ENCODE data around the gene NDUFAF2. TPM values are rescaled to one million over a fixed set of nuclear protein-coding genes. Genes with fewer than 3 reads are reported as not detected.

NDUFAF2 gene
- total and polyA plus RNA-seq, 2 of the 8 experiments (the other 6 are each of a cell fraction or from before 2014, with no cell fraction given): 10.7 to 46.5 TPM

- H2BK20ac ChIP-seq (ENCODE audit: low read length): no peak overlapping the region
- DNase-seq (ENCODE audit: low read depth in 1 of 2, low spot score in 2 of 2) (no peak), FAIRE-seq (no peak)
- no peaks in the 10 kb centered on the region for H4K20me1 ChIP-seq (replicated peaks in 1 of 2; ENCODE audit: control insufficient read depth in 1 of 2, insufficient read depth in 2 of 2, low read length in 2 of 2)
- no peaks in the 10 kb centered on the region for H3K27me3 ChIP-seq (replicated peaks in 1 of 4; ENCODE audit: control insufficient read depth in 3 of 4, extremely low read depth in 1 of 4, insufficient read depth in 3 of 4, low read length in 3 of 4)
- ChIA-PET CTCF (ENCODE audit: partially characterized antibody) (interaction anchor here (0.6 to 0.7 kb wide), 2 partner anchors 20 to 53 kb away, joined by 3 read pairs; no protein-coding TSS in a partner anchor), POLR2A (ENCODE audit: partially characterized antibody) (no interaction called here)
- H2BK15ac ChIP-seq (ENCODE audit: low read length): no peak overlapping the region
- no peaks in the 10 kb centered on the region for H3K79me1 ChIP-seq (ENCODE audit: low read depth, low read length)
- H4K8ac ChIP-seq (ENCODE audit: extremely low read depth, insufficient read depth, low read length): no peak overlapping the region
- no peak overlapping the region for H3K4ac ChIP-seq (replicated peaks; ENCODE audit: insufficient read length, low read depth, low read length)
- no peak overlapping the region for H3K9ac ChIP-seq (replicated peaks in 1 of 4; ENCODE audit: extremely low read depth in 1 of 4, low read depth in 3 of 4, low read length in 3 of 4)
- no peak overlapping the region for H3K4me2 ChIP-seq (ENCODE audit: insufficient read depth in 1 of 2, low read depth in 2 of 2, low read length in 2 of 2)
- peaks cover 0 to 7% of the 10 kb centered on the region in 2 experiments; a peak in 1 of 4 replicates for H3K9me3 ChIP-seq (ENCODE audit: insufficient read depth in 2 of 2, low read depth in 1 of 2, low read length in 1 of 2)
- WGBS, 2 experiments (ENCODE audit: extremely low coverage in 1 of 2, insufficient coverage in 1 of 2, insufficient read length in 1 of 2, insufficient replicate concordance in 2 of 2, low coverage in 1 of 2, low lambda C conversion rate in 2 of 2, missing lambda C conversion rate in 1 of 2): 91% methylated on average over 2 of the region's 2 CpGs; no CpG with 5 or more reads in 1 of the 2 experiments
- H2BK120ac ChIP-seq (replicated peaks; ENCODE audit: low read depth, low read length): no peak overlapping the region
- no peak overlapping the region for H3K14ac ChIP-seq (ENCODE audit: insufficient read length)
- H2BK12ac ChIP-seq (ENCODE audit: low read depth, low read length): no peak overlapping the region
- no peak overlapping the region for H2AK5ac ChIP-seq (ENCODE audit: low read depth, low read length)
- H3K4me3 ChIP-seq (ENCODE audit: extremely low read depth in 1 of 4, insufficient read depth in 2 of 4, low read depth in 3 of 4, low read length in 4 of 4): no peak overlapping the region
- H3K36me3 ChIP-seq (ENCODE audit: control insufficient read depth in 2 of 4, insufficient read depth in 4 of 4, low read length in 3 of 4): no peaks in the 10 kb centered on the region
- TF ChIP-seq KDM4A (IDR thresholded peaks at IDR 0.05; ENCODE audit: low read depth, low read length, severe bottlenecking) (no peak), ATF3 (IDR thresholded peaks at IDR 0.05; ENCODE audit: insufficient read depth, low read depth, low read length) (no peak)
- no peaks in the 10 kb centered on the region for H3K23me2 ChIP-seq (ENCODE audit: low read depth, low read length)
- no peak overlapping the region for H3K56ac ChIP-seq (replicated peaks; ENCODE audit: insufficient read length, low read depth, low read length)
- H3K4me1 ChIP-seq (replicated peaks in 1 of 4; ENCODE audit: control insufficient read depth in 3 of 4, insufficient read depth in 4 of 4, low read length in 3 of 4): peaks cover 0 to 9% (median 0%) of the 10 kb centered on the region in 4 experiments; a peak in 4 of 7 replicates
- H4K5ac ChIP-seq (ENCODE audit: insufficient read length, low read depth, low read length): no peak overlapping the region
- H2BK5ac ChIP-seq (ENCODE audit: low read depth, low read length): no peak overlapping the region
- no peak overlapping the region for H3K18ac ChIP-seq (ENCODE audit: extremely low read depth, low read length)
- H4K91ac ChIP-seq (replicated peaks; ENCODE audit: insufficient read length, low read length): no peak overlapping the region
- no peak overlapping the region for H2AFZ ChIP-seq (ENCODE audit: low read length)
- no peaks in the 10 kb centered on the region for H3K79me2 ChIP-seq (ENCODE audit: control insufficient read depth in 1 of 2, insufficient read depth in 2 of 2, low read length in 2 of 2)
- H3K23ac ChIP-seq (ENCODE audit: insufficient read length): no peak overlapping the region
- H3K27ac ChIP-seq (ENCODE audit: low read depth, low read length): no peak overlapping the region
Measured at GRCh38 chr5:61202213-61202612, 257.2 kb downstream of the NDUFAF2 start.

Other genes with a start within 250 kb of the NDUFAF2 start
- 64.9 and 67.4 TPM in 2 replicates for gene DEPDC1B, start 245.0 kb upstream of the NDUFAF2 start, total RNA-seq (2021; fragmentation: NEBNext Ultra II Directional; extraction: Animal tissue kit (Norgen Biotek cat#: 25700))
- 24.6 and 30.8 TPM in 2 replicates for gene DEPDC1B, start 245.0 kb upstream of the NDUFAF2 start, polyA plus RNA-seq (2011; rRNA removed)
- gene ELOVL7, start 100.9 kb upstream of the NDUFAF2 start, total RNA-seq (2021; fragmentation: NEBNext Ultra II Directional; extraction: Animal tissue kit (Norgen Biotek cat#: 25700)): 5.1 and 6.5 TPM in 2 replicates
- gene ELOVL7, start 100.9 kb upstream of the NDUFAF2 start, polyA plus RNA-seq (2011; rRNA removed): 2.5 and 3.1 TPM in 2 replicates
- 14.8 and 17.3 TPM in 2 replicates for gene ERCC8, start 135 bp upstream of the NDUFAF2 start, total RNA-seq (2021; fragmentation: NEBNext Ultra II Directional; extraction: Animal tissue kit (Norgen Biotek cat#: 25700))
- gene ERCC8, start 135 bp upstream of the NDUFAF2 start, polyA plus RNA-seq (2011; rRNA removed): 13.3 and 17.3 TPM in 2 replicates
- gene SMIM15, start 217.3 kb downstream of the NDUFAF2 start, total RNA-seq (2021; fragmentation: NEBNext Ultra II Directional; extraction: Animal tissue kit (Norgen Biotek cat#: 25700)): 51.8 and 53.1 TPM in 2 replicates
- gene SMIM15, start 217.3 kb downstream of the NDUFAF2 start, polyA plus RNA-seq (2011; rRNA removed): 15.5 and 17.6 TPM in 2 replicates